ENCODE results near the gene KCNE2. TPM values are rescaled to one million over a fixed set of nuclear protein-coding genes. Genes with fewer than 3 reads are reported as not detected.

Gene KCNE2
- total and polyA plus RNA-seq, 2 of the 8 experiments (the other 6 are each of a cell fraction or from before 2014, with no cell fraction given) = 0.09 to 0.37 TPM

- H3K27me3 ChIP-seq (replicated peaks in 1 of 4; ENCODE audit: control insufficient read depth in 3 of 4, extremely low read depth in 1 of 4, insufficient read depth in 3 of 4, low read length in 3 of 4) = no peaks in the 10 kb centered on the region
- H2BK5ac ChIP-seq (ENCODE audit: low read depth, low read length) = no peak overlapping the region
- no peak overlapping the region for H3K14ac ChIP-seq (ENCODE audit: insufficient read length)
- no peak overlapping the region for H2BK12ac ChIP-seq (ENCODE audit: low read depth, low read length)
- WGBS, 2 experiments (ENCODE audit: extremely low coverage in 1 of 2, insufficient coverage in 1 of 2, insufficient read length in 1 of 2, insufficient replicate concordance in 2 of 2, low coverage in 1 of 2, low lambda C conversion rate in 2 of 2, missing lambda C conversion rate in 1 of 2) = 85% methylated on average over 15 of the region's 15 CpGs; no CpG with 5 or more reads in 1 of the 2 experiments
- H2BK15ac ChIP-seq (ENCODE audit: low read length) = no peak overlapping the region
- ChIA-PET CTCF (ENCODE audit: partially characterized antibody) (interaction anchor here (0.7 to 10.4 kb wide), 5 partner anchors 9 to 424 kb away, joined by 3 to 119 read pairs (median 3); no protein-coding TSS in a partner anchor), POLR2A (ENCODE audit: partially characterized antibody) (no interaction called here)
- H2BK20ac ChIP-seq (ENCODE audit: low read length) = no peak overlapping the region
- H3K9me3 ChIP-seq (ENCODE audit: insufficient read depth in 2 of 2, low read depth in 1 of 2, low read length in 1 of 2) = no peaks in the 10 kb centered on the region
- H2AK5ac ChIP-seq (ENCODE audit: low read depth, low read length) = no peak overlapping the region
- no peak overlapping the region for H3K23ac ChIP-seq (ENCODE audit: insufficient read length)
- no peak overlapping the region for H3K27ac ChIP-seq (ENCODE audit: low read depth, low read length)
- H3K4ac ChIP-seq (replicated peaks; ENCODE audit: insufficient read length, low read depth, low read length) = no peak overlapping the region
- H3K9ac ChIP-seq (replicated peaks in 1 of 4; ENCODE audit: extremely low read depth in 1 of 4, low read depth in 3 of 4, low read length in 3 of 4) = no peak overlapping the region
- H3K56ac ChIP-seq (replicated peaks; ENCODE audit: insufficient read length, low read depth, low read length) = no peak overlapping the region
- DNase-seq (ENCODE audit: low read depth in 1 of 2, low spot score in 2 of 2) = no peak
- no peaks in the 10 kb centered on the region for H3K4me1 ChIP-seq (replicated peaks in 1 of 4; ENCODE audit: control insufficient read depth in 3 of 4, insufficient read depth in 4 of 4, low read length in 3 of 4)
- no peaks in the 10 kb centered on the region; the same call in 1 of the 2 replicates for H3K23me2 ChIP-seq (ENCODE audit: low read depth, low read length)
- H3K79me1 ChIP-seq (ENCODE audit: low read depth, low read length) = no peaks in the 10 kb centered on the region
- H3K4me2 ChIP-seq (ENCODE audit: insufficient read depth in 1 of 2, low read depth in 2 of 2, low read length in 2 of 2) = no peak overlapping the region
- no peak overlapping the region for H4K8ac ChIP-seq (ENCODE audit: extremely low read depth, insufficient read depth, low read length)
- H4K20me1 ChIP-seq (replicated peaks in 1 of 2; ENCODE audit: control insufficient read depth in 1 of 2, insufficient read depth in 2 of 2, low read length in 2 of 2) = no peaks in the 10 kb centered on the region
- no peaks in the 10 kb centered on the region for H3K36me3 ChIP-seq (ENCODE audit: control insufficient read depth in 2 of 4, insufficient read depth in 4 of 4, low read length in 3 of 4)
- no peak overlapping the region for H4K5ac ChIP-seq (ENCODE audit: insufficient read length, low read depth, low read length)
- H2BK120ac ChIP-seq (replicated peaks; ENCODE audit: low read depth, low read length) = no peak overlapping the region
- no peak overlapping the region for H3K4me3 ChIP-seq (ENCODE audit: extremely low read depth in 1 of 4, insufficient read depth in 2 of 4, low read depth in 3 of 4, low read length in 4 of 4)
- no peak overlapping the region for H4K91ac ChIP-seq (replicated peaks; ENCODE audit: insufficient read length, low read length)
- H3K18ac ChIP-seq (ENCODE audit: extremely low read depth, low read length) = no peak overlapping the region
- TF ChIP-seq FOSL1 (IDR thresholded peaks at IDR 0.05; ENCODE audit: insufficient read depth, low read depth, low read length) (no peak), TCF12 (IDR thresholded peaks at IDR 0.05; ENCODE audit: low read depth, low read length) (no peak), CREB1 (IDR thresholded peaks at IDR 0.05) (no peak), ATF3 (IDR thresholded peaks at IDR 0.05; ENCODE audit: insufficient read depth, low read depth, low read length) (no peak), POU5F1 (IDR thresholded peaks at IDR 0.05; ENCODE audit: low read depth, low read length) (no peak)
- no peaks in the 10 kb centered on the region for H3K79me2 ChIP-seq (ENCODE audit: control insufficient read depth in 1 of 2, insufficient read depth in 2 of 2, low read length in 2 of 2)
- H2AFZ ChIP-seq (ENCODE audit: low read length) = no peak overlapping the region
- FAIRE-seq = no peak
These were observed 18.5 kb upstream of the KCNE2 start for GRCh38 chr21:34345091-34345871.

Measured in H1 (cell line).